GM21529 (cell line): ENCODE results near the gene RYR3.

Experiments used
- ATAC-seq: cut with Tn5 transposase; IDR thresholded peaks from one replicate; pipeline ENCODE4 v1.9.1; 2021; ENCODE audit not compliant: unreplicated experiment

RYR3 gene

DNA sequence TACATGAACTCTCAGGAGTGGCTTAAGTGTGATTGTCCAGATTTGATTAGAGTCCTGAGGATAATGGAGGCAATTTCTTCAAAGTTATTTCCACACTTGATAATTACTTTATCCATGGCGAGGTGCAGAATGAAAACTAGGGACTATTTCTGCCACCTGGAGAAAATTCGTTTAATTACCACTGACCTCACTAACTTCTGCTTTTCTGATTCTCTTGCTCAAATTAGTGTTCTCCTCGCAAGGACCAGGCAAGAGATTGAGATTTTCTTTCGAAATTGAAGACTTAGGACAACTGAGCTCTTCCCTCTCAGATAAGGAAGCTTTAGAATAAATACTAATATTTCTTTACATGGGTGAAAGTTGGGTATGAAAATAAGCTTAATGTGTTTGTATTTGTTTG is 135.2 kb downstream of the RYR3 start:
- ATAC-seq: no peak

DNA sequence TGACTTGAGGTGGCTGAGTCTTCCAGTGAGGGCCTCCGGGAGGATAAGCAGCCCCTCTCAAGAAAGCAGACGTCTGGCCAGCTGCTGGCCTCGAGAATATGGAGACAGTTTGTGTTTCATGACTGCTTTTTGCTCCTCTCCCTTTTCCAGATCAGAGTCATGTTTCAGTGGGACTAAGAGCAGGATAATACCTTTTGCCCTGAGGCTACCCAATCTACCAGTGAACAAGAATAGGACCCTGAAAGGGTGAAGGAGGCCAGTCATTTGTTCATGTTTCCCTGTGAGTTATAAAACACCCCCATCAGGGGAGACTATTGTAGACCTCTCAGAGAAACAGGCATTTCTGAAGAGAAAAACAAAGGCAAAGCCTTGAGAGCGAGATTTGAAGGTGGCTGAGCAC is 137.4 kb downstream of the RYR3 start:
- ATAC-seq: no peak

DNA sequence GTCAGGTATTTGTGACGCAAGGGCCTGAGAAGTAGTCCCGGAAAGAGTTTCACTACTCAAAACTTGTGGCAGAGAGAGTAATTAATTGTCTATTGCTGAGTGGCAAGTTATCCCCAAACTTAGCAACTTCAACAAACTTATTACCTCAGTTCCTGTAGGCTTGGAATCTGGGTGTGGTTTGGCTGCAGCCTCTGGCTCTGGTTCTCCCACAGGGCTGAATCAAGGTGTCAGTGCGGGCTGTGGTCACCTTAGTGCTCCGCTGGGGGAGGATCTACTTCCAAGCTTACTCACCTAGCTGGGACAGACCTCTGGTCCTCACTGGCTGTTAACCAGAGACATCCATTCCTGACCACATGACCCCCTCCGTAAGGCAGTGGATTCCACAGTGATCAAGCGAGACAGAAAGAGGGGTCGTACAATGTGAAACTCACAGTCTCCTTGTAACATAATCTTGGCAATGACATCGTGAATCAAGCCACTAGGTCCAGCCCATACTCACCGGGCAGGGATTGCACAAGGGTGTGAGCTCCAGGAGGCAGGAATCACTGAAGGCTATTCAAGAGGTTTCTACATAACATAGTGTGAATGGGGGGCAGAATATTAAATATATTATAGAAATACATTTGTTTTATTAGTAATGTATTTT is 138.3 kb downstream of the RYR3 start:
- ATAC-seq: no peak

DNA sequence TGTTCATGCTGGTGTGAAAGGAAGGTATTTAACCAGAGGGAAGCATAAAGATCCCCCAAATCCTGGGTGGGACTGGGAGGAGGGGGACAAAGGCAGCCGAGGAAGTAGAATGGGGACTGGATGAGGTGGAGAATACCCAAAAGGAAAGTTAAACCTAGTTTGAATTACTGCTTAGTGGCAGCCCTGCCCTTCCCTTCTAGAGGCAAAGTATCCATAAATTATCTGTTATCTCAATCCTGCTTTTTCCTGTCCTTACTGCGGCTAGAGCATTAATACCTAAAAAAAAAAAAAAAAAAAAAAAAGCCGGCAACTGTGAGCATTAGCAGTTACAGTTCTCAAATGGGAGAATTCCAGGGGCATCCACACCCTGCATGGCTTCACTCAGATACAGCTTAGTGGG is 139.0 kb downstream of the RYR3 start:
- no peak for ATAC-seq

DNA sequence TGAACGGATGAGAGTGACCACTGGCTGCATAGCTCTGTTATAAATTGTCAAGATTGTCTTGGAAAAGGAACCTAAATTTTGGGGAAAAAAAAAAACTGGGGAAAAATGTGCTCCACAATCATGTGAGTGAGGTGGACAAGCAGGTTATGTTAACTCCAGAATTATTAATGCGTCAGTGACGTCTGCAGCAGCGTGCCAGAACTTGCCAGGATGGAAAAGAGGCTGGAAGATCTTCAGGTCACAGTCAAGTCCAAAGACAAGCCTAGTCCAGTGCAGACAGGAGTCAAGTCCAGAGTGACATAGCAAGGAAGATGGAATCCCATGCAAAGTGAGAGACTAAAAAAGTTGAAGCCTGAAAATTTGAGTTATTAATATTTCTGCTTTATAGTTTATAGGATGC is 140.6 kb downstream of the RYR3 start:
- ATAC-seq: no peak

DNA sequence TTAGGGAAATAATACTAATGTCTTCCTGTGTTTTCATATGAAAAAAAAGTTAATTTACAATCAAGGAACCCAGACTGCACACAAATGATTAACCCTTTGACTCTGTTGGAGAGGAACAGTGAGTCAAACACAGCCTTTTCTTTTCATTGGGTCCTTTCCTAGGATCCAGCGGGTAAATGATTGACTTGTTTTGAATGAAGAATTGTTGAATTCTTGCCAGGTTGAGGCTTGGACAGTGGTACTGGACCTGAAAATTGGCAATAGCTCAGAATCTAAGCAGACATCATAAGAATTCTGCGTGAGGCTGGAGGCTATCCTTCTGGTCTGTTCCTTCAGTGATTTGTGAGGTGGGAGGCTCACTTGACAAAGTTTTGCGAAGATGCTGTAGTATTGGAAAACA is 143.0 kb downstream of the RYR3 start:
- no peak for ATAC-seq

DNA sequence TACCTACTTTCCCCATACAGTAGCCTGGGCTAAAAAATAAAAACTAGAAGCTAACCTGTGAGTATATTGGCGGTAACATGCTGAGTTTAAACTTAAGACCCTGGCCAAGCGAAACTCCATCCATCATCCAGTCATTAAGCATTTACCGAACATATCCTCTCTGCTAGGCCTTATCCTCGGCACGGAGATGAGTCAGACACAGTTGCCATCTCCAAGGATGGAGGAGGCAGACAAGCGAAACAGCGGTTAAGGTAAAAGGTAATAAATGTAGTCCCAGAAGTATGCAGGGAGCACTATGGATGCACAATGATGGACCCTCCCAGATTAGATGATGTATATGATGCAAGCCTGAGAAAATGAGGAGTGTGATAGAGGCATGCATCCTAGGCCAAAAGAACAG is 143.6 kb downstream of the RYR3 start:
- ATAC-seq: no peak

DNA sequence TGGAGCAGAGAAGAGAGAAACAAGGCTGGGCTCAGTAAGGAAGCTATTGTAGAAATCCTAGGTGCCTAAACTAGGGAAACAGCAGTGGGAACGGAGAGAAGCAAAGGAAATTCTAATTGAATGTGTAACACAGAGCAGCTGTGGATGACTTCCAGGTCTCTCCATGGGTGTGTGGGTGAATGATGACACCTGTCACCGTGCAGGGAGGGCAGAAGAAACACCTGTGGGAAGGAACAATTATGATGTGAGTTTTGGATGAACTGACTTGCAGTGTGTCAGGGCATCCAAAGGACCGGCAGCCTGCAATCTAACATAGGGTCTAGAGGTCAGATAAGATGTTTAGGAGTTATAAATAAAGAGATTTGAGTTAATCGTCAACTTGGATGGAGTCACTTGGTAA is 144.2 kb downstream of the RYR3 start:
- no peak for ATAC-seq

DNA sequence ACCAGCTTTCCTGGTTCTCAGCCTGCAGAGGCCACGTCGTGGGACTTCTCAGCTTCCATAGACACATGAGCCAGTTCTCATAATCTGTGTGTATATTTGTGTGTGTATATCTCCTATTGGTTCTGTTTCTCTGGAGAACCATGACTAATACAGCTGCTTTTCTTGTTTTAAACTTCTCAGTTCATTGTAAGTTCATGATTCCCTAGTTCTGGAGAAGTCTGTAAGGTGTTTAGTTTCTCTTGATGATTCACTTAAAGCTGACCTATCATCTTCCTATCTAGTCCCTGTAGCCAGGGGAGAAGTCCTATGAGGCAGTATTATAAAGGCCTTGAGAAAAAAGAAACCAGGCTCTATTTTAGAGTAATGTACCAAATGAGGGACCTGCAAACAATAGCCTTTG is 147.7 kb downstream of the RYR3 start:
- ATAC-seq: no peak

DNA sequence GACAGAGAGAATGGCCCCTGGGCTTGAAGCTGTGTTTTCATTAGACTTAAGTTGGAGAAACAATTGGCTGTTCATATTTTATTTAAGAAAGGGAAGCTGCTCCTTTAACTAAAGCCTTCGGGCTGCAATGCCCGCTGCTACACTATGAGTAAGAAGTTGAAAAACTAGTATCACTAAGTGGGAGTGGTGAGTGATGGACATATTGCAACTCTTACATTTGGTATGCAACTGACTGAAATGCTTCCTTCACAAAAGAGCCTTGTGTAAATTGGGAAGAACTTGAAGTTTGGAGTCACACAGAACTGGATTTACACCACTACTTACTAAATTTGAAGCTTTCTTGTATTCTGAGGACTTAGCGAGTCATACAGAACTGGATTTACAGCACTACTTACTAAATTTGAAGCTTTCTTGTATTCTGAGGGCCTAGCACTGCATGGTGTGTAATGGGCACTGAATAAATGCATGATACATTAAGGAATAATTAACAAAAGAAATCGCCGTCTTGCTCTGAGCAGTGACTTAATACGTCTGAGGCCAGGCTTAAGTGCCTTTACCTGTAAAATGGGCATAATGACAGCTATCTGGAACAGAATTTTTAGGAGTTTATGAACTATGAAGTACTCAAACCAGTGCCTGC is 149.5 kb downstream of the RYR3 start:
- ATAC-seq: no peak

DNA sequence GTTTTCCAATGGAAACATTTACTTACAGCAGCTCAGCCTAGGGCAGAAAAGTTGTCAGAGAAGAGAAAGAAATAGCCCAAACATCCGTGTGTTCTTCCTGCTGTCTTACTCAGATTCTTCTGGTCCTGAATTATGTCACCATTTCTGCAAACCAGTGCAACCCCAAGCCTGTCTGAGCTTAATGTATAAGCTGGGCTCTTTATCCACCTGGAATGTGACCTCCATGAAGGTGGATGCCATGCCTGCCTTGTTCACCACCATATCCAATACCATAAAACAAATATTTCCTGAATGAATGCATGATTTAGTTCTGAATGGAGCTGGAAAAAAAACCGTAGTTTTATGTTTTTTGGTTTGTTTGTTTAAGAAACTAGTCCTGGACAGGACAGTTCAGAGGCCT is 150.9 kb downstream of the RYR3 start:
- no peak for ATAC-seq

DNA sequence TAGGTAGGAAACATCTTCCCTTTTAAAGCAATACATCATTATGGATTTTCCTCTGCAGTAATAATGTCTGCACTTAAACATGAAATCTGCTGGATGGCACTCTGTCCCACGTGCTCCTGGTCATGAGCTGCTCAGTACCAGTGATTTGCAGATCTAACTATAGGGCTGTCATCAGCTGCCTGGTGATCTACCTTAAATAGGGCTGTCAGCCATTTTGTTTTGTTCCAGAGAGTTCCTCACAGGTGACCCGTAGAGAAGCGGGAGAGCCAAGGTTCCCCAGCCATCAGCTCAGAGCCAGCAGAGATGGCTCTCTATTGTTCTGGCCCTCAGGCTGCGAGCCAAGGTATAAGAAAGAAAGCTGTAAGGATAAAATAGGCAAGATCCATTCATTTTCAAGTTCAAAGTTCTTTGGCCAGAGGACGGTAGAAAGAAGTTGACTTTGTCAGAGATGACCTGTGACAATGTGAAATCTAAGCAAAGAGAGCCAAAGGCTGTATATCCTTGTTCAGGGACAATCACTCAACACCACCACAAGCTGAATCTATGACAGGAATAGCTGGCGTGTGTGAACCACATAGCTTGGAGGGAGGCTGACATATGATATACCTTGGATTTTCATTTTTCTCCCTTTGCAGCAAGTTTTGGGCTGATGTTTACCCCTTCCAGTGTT is 156.5 kb downstream of the RYR3 start:
- ATAC-seq: no peak

DNA sequence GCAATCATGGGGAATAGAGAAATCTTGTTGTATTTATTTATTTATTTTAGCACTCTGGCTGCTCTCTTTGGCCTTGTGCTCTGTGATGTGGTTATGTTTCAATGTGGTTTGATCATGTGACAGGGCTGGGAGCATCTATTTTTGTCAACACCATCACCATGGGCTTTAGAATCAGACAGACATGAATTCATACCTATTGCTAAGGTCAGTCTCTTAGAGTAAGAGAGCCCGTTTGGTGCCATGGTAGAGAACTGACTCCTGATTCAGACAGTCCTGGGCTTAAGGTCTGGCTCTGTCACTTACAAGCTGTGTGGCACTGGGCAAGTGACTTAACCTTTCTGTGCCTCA is 157.0 kb downstream of the RYR3 start:
- no peak for ATAC-seq

DNA sequence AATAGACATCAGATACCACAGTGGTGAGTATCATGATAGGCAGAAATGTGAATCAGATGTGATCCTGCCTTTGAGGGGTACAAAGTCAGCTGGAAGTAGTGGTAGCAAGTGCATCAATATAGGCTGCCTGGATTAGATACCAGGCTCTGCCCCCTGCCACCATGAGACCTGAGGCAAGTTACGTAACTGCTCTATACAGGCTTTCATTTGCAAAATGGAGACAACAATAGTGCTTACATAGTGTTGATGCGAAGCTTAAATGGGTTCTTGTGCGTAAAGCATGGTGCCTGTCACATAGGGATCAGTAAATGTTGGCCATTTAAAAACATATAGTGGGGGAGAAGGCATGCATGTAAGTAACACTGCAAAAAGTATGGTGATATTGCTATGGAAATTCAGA is 158.0 kb downstream of the RYR3 start:
- ATAC-seq: no peak

DNA sequence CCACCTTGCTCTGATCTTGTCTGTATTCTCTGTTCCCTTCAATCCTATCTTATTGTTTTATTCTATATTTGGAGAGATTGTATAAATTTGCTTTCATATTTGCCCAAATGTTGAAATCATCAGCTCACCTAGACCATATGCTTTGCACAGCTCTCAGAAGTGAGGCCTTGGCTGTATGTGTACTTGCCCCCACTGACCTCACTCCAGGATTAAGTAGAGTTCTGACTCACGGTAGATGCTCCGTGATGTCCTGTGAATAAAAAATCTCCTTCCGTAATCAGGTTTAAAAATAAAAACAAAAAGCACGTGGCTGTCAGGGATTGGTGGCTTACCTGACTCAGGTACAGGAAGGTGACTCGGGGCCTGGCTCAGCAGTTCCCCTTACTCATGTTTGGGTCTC is 162.2 kb downstream of the RYR3 start:
- no peak for ATAC-seq

DNA sequence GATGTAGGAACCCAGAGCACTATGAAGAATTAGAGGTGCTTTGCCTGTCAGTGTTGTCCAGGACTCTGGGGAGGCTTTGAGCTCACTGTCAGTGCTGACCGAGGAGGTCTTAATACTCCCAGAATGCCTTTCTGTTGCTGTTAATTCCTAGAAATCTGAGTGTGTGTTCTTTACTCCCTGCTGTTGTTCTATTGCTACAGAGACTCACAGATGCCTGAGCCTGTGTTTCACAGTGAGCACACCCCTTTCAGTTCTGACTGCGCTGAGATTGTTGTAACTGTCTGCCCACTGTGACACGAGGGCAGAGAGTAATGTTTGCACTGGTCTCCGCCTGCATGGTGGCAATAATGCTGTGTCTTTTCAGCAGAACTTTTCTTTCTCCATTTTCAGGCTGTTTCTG is 162.9 kb downstream of the RYR3 start:
- no peak for ATAC-seq

DNA sequence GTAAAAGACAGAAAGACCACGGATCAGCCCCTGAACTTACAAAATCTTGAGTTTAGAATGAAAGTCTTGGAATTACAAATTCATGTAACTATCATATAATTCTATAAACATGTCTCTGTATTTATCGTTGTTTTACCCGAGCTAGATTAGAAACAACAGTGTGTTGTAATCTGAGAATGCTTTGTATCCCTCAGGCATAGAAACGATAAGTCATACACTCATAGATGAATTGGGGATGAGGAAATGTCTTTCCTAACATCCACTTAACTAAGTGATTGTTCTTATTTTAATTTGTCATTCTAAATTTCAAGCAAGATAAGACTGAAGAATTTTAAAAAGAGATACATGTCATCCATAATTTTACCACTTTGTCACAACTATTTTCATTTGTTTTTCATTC is 165.3 kb downstream of the RYR3 start:
- no peak for ATAC-seq

DNA sequence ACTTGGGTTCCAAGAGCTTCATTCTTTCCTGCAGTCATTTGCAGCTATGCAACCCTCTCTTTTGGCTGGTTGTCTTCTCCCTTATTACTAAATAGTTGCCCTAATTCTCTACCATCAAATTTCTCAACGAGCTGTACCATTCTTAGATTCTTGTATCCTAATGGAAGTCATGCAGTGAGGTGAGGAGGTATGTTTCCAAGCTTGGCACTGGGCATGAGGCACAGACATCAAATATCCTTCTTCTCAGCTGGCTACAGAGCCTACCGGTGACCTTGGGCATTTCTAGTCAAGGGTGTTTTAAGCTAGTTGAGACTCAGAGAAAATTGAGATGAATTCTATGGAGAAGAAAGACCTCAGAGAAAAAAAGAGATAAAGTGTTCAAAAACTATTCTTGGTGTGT is 166.1 kb downstream of the RYR3 start:
- ATAC-seq: no peak

DNA sequence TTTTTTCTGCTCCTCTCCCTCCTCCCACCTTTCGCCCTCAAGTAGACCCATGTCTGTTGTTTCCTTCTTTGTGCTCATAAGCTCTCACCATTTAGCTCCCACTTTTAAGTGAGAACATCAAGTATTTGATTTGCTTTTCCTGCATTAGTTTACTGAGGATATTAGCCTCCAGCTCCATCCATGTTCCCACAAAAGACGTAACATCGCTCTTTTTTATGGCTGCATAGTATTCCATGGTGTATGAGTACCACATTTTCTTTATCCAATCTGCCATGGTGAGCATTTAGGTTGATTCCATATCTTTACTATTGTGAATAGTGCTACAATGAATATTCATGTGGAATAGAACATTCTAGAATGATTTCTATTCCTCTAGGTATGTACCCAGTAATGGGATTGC is 178.6 kb downstream of the RYR3 start:
- no peak for ATAC-seq

DNA sequence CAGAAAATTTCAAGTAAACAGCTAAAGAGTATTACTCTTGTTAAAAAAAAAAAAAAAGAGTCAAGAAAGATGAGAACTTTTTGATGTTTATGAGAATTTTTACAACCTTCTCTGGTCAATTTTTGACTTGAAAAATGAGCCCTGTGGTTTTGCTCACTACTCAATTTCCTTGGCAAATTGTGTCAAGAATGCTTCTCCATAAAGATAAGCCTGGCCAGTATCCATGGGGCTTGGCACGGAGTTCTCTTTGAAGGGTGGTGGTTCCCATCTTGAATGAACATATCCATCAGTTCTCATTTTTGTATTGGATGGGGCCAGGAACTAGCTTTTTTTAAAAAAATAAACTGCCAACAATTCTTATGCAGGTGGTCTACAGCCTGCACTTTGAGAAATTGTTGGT is 179.9 kb downstream of the RYR3 start:
- no peak for ATAC-seq

DNA sequence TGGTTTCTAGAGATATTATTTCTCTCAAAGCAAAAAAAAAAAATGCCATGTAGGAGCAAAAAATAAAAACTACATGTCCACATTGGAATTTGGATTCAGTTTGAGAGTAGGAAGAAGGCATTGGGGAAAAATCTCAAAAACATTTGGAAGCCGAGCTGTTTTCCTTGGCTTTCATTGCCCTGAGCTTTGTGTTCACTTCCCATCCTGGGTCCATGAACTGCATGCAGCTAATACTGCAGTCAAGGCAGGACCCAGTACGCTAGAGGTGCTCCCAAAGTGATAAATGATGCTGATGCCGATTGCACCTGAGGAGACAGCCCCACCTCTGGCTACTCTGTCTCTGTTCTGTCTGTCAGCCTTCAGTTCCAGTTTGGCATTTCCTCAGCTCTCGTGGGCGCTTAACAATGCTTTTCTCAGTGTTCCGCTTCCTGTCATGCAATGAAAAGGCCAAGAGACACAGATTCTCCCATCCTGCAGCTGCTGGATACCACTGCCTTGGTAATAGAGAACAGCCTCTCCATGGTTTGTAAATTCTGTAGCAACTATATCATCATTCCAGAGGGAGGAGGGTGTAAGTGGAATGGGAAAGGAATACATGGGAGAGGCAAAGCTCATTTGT is 181.8 kb downstream of the RYR3 start:
- no peak for ATAC-seq

DNA sequence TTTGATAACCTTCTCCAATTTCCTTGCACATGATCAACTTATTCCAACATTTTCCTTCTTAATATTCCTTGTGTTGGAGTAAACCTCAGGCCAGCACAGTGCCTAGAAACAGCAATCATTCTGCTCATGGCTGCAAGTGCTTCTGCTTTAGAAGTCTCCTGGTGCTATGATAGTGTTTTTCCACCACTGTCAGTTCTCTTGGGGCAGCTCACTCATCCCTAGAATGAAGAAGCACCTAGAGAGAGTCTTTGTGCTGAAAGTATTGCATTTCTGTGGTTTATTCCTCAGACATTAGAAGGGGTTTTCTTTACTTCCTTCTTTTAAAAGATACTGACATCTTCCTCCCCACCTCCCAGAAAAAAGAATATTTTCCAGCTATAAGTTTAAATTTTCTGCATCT is 183.5 kb downstream of the RYR3 start:
- no peak for ATAC-seq
